H9 (cell line): ENCODE results near the gene REEP3. TPM values are rescaled to one million over a fixed set of nuclear protein-coding genes. Genes with fewer than 3 reads are reported as not detected.

Experiments
- DNase-seq: peaks from one replicate; pipeline ENCODE4 v3.0.0-alpha.2; 2017
- H2AFZ ChIP-seq: one replicate; pipeline ENCODE4 v1.6.1; 2013; ENCODE audit warnings: mild to moderate bottlenecking, low read length, control low read depth, moderate library complexity
- H2AK5ac ChIP-seq: 2 replicates; pipeline ENCODE4 v1.6.1; 2013; ENCODE audit warnings: low read length, control low read depth, mixed read lengths; ENCODE audit not compliant: insufficient read length
- H2BK120ac ChIP-seq: one replicate; pipeline ENCODE4 v1.6.1; 2013; ENCODE audit warnings: low read depth, mild to moderate bottlenecking, low read length, control low read depth, inconsistent platforms; ENCODE audit not compliant: poor library complexity, severe bottlenecking
- H2BK12ac ChIP-seq: 2 replicates; pipeline ENCODE4 v1.6.1; 2013; ENCODE audit warnings: low read length, control low read depth, mixed read lengths, low read depth; ENCODE audit not compliant: insufficient read length
- H2BK15ac ChIP-seq: 2 replicates; pipeline ENCODE4 v1.6.1; 2013; ENCODE audit warnings: low read depth, low read length, control low read depth
- H2BK20ac ChIP-seq: one replicate; pipeline ENCODE4 v1.6.1; 2013; ENCODE audit warnings: low read depth, mild to moderate bottlenecking, low read length, control low read depth, inconsistent platforms; ENCODE audit not compliant: poor library complexity, severe bottlenecking
- H2BK5ac ChIP-seq: 2 replicates; pipeline ENCODE4 v1.6.1; 2013; ENCODE audit warnings: low read length, control low read depth, mixed read lengths; ENCODE audit not compliant: insufficient read length
- H3K14ac ChIP-seq: 2 replicates; pipeline ENCODE4 v1.6.1; 2013; ENCODE audit warnings: low read length, control low read depth; ENCODE audit not compliant: insufficient read depth
- H3K18ac ChIP-seq: 2 replicates; pipeline ENCODE4 v1.6.1; 2013; ENCODE audit warnings: low read depth, mild to moderate bottlenecking, mixed read lengths, low read length, control low read depth; ENCODE audit not compliant: insufficient read length
- H3K23ac ChIP-seq: 2 replicates; pipeline ENCODE4 v1.6.1; 2013; ENCODE audit warnings: low read length, control low read depth, mixed read lengths, low read depth; ENCODE audit not compliant: insufficient read length
- H3K23me2 ChIP-seq: 2 replicates; pipeline ENCODE4 v1.6.1; 2013; ENCODE audit warnings: low read depth, mild to moderate bottlenecking, mixed read lengths, low read length, control low read depth; ENCODE audit not compliant: insufficient read length, poor library complexity, severe bottlenecking
- H3K27ac ChIP-seq: 2 replicates; pipeline ENCODE4 v1.5.1; 2013; ENCODE audit warnings: low read length, control low read depth, mixed read lengths, low read depth; ENCODE audit not compliant: insufficient read length
- H3K27me3 ChIP-seq: 2 replicates; pipeline ENCODE4 v1.6.1; 2013; ENCODE audit warnings: low read length, control low read depth, inconsistent platforms; ENCODE audit not compliant: insufficient read depth
- H3K4ac ChIP-seq: 2 replicates; pipeline ENCODE4 v1.6.1; 2013; ENCODE audit warnings: low read depth, mild to moderate bottlenecking, control low read depth, inconsistent platforms, low read length, moderate library complexity
- H3K4me1 ChIP-seq: 2 replicates; pipeline ENCODE4 v1.6.1; 2013; ENCODE audit warnings: low read length, control low read depth, inconsistent platforms; ENCODE audit not compliant: insufficient read depth
- H3K4me2 ChIP-seq: 2 replicates; pipeline ENCODE4 v1.6.1; 2013; ENCODE audit warnings: low read length, control low read depth, mixed read lengths; ENCODE audit not compliant: insufficient read length, insufficient read depth
- H3K56ac ChIP-seq: 2 replicates; pipeline ENCODE4 v1.6.1; 2013; ENCODE audit warnings: low read depth, mild to moderate bottlenecking, mixed read lengths, low read length, control low read depth; ENCODE audit not compliant: insufficient read length
- H3K79me1 ChIP-seq: 2 replicates; pipeline ENCODE4 v1.6.1; 2013; ENCODE audit warnings: low read depth, mild to moderate bottlenecking, moderate library complexity, low read length, control low read depth, inconsistent platforms; ENCODE audit not compliant: insufficient read depth, poor library complexity, severe bottlenecking
- H3K79me2 ChIP-seq: 2 replicates; pipeline ENCODE4 v1.6.1; 2013; ENCODE audit warnings: low read length, control low read depth, inconsistent platforms; ENCODE audit not compliant: insufficient read depth
- H3K9ac ChIP-seq: 2 replicates; pipeline ENCODE4 v1.6.1; 2013; ENCODE audit warnings: low read length, control low read depth, mixed read lengths; ENCODE audit not compliant: insufficient read length; ENCODE audit errors: extremely low read depth
- H3K9me3 ChIP-seq: one replicate; pipeline ENCODE4 v1.6.1; 2013; ENCODE audit warnings: low read depth, low read length, inconsistent platforms; ENCODE audit not compliant: control insufficient read depth
- H3T11ph ChIP-seq: one replicate; pipeline ENCODE4 v1.6.1; 2013; ENCODE audit warnings: mild to moderate bottlenecking, low read length, control low read depth, inconsistent platforms
- H4K20me1 ChIP-seq: one replicate; pipeline ENCODE4 v1.6.1; 2013; ENCODE audit not compliant: control insufficient read depth, insufficient read length, insufficient read depth
- H4K5ac ChIP-seq: 2 replicates; pipeline ENCODE4 v1.6.1; 2013; ENCODE audit warnings: low read depth, mild to moderate bottlenecking, mixed read lengths, low read length, control low read depth; ENCODE audit not compliant: insufficient read length
- H4K8ac ChIP-seq: replicated peaks from 2 replicates; pipeline ENCODE4 v1.6.1; 2013; ENCODE audit warnings: low read length, control low read depth, mixed read lengths, low read depth; ENCODE audit not compliant: insufficient read length
- H4K91ac ChIP-seq: 2 replicates; pipeline ENCODE4 v1.6.1; 2013; ENCODE audit warnings: low read depth, mild to moderate bottlenecking, moderate library complexity, mixed read lengths, low read length, control low read depth; ENCODE audit not compliant: insufficient read length
- H3K27ac Mint-ChIP-seq, 3 experiments: 2 replicates in 2 of 3; 3 replicates in 1 of 3; pipeline ENCODE4 v1.8.0; 2020 to 2021; ENCODE audit warnings: mixed read lengths in 3 of 3, mild to moderate bottlenecking in 1 of 3, moderate library complexity in 1 of 3
- H3K27me3 Mint-ChIP-seq: 2 replicates; pipeline ENCODE4 v1.8.0; 2021; ENCODE audit warnings: low read depth, mild to moderate bottlenecking, moderate library complexity, mixed read lengths
- H3K36me3 Mint-ChIP-seq, 3 experiments: 2 replicates in 2 of 3; 3 replicates in 1 of 3; pipeline ENCODE4 v1.8.0; 2020 to 2021; ENCODE audit warnings: low read depth in 3 of 3, mixed read lengths in 3 of 3; ENCODE audit not compliant: insufficient read depth in 1 of 3
- H3K4me1 Mint-ChIP-seq, 2 experiments: 2 replicates each; pipeline ENCODE4 v1.8.0; 2020; ENCODE audit warnings: mixed read lengths in 2 of 2
- H3K4me3 Mint-ChIP-seq, 2 experiments: 2 replicates in 1 of 2; 3 replicates in 1 of 2; pipeline ENCODE4 v1.8.0; 2020 to 2021; ENCODE audit warnings: mild to moderate bottlenecking in 2 of 2, mixed read lengths in 2 of 2, moderate library complexity in 1 of 2
- H3K9me3 Mint-ChIP-seq, 2 experiments: 2 replicates in 1 of 2; 3 replicates in 1 of 2; pipeline ENCODE4 v1.8.0; 2020; ENCODE audit warnings: mild to moderate bottlenecking in 2 of 2, mixed read lengths in 2 of 2, moderate library complexity in 1 of 2
- WGBS: extraction: QIAGEN DNeasy Blood & Tissue Kit; methylation state at CpG from one replicate; pipeline ENCODE4 v1.1.7; 2013; ENCODE audit warnings: missing lambda C conversion rate, low lambda C conversion rate, mixed read lengths; ENCODE audit not compliant: insufficient read length; ENCODE audit errors: extremely low coverage; 5-methylcytosine and 5-hydroxymethylcytosine counted together
- total RNA-seq: library from RNA; stranded (reverse); gene quantifications from 2 replicates; pipeline ENCODE4 v1.2.1, GENCODE V29; 2021
- TF ChIP-seq, protein P1 (sequence below): fragments of 200-600 bp; sonication (generic); conservative IDR thresholded peaks from 3 replicates; pipeline ENCODE4 v1.8.0; 2021; ENCODE audit warnings: antibody characterized with exemption, mild to moderate bottlenecking

The REEP3 gene
- total RNA-seq, 1 experiment from 2014 or later = 21.4 TPM

DNA sequence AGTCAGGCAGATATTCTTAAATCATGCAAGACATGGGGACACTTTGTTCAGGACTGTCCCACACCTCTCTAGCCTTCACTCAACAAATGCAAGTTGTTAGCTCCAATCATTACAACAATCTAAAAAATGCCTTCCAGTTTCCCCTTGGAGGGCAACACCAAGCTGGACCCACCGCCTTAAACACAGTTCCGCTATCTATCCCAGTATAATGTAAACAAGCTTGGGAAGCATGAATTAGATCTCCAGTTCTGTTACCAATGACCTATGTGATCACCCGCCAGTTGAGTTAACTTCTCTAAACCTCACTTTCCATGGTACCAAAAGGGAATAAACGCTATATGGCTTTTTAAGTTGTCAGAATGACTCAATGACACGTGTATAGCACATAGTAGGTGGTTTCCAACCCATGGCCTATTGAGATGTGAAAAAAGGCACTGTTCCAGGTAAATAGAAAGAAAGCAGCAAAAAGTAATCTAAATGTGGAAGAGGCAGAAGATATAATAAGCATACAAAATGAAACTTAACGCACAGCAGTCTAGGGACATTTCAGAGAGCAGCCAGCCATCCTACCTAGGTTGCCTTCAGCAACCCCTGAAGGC, 2.4 kb upstream of the REEP3 start:
- no peak overlapping the region for H3K14ac ChIP-seq
- H3K18ac ChIP-seq = no peak overlapping the region
- no peaks in the 10 kb centered on the region for H3K27me3 ChIP-seq
- H2BK15ac ChIP-seq = no peak overlapping the region
- no peak overlapping the region for H2AK5ac ChIP-seq
- H2BK5ac ChIP-seq = no peak overlapping the region
- H3K9me3 ChIP-seq = no peaks in the 10 kb centered on the region
- no peak overlapping the region for H3K9ac ChIP-seq
- no peak overlapping the region for H4K91ac ChIP-seq
- H4K20me1 ChIP-seq = no peaks in the 10 kb centered on the region
- peaks cover 36% of the 10 kb centered on the region; the same call in 1 of the 2 replicates for H3K79me2 ChIP-seq
- DNase-seq = no peak
- no peak overlapping the region for H2BK20ac ChIP-seq
- Mint-ChIP-seq H3K27ac (no peak overlapping the region; a peak in 1 of 7 replicates), H3K27me3 (no peaks in the 10 kb centered on the region; the same call in 1 of the 2 replicates), H3K4me1 (peaks cover 77 to 81% of the 10 kb centered on the region in 2 experiments), H3K9me3 (peaks cover 0 to 7% of the 10 kb centered on the region in 2 experiments; a peak in 2 of 5 replicates), H3K4me3 (no peak overlapping the region), H3K36me3 (peaks cover 0 to 5% (median 4%) of the 10 kb centered on the region in 3 experiments; a peak in 6 of 7 replicates)
- WGBS = no CpG with 5 or more reads among the region's 6 CpGs
- no peak overlapping the region for H3K23ac ChIP-seq
- peaks cover 5% of the 10 kb centered on the region for H3K79me1 ChIP-seq
- peaks cover 7% of the 10 kb centered on the region; the same call in 1 of the 2 replicates for H3K4me1 ChIP-seq
- H3T11ph ChIP-seq = no peak overlapping the region
- no peak overlapping the region for H3K56ac ChIP-seq
- no peak overlapping the region for H3K4ac ChIP-seq
- H2BK12ac ChIP-seq = no peak overlapping the region
- TF ChIP-seq, protein P1, sequence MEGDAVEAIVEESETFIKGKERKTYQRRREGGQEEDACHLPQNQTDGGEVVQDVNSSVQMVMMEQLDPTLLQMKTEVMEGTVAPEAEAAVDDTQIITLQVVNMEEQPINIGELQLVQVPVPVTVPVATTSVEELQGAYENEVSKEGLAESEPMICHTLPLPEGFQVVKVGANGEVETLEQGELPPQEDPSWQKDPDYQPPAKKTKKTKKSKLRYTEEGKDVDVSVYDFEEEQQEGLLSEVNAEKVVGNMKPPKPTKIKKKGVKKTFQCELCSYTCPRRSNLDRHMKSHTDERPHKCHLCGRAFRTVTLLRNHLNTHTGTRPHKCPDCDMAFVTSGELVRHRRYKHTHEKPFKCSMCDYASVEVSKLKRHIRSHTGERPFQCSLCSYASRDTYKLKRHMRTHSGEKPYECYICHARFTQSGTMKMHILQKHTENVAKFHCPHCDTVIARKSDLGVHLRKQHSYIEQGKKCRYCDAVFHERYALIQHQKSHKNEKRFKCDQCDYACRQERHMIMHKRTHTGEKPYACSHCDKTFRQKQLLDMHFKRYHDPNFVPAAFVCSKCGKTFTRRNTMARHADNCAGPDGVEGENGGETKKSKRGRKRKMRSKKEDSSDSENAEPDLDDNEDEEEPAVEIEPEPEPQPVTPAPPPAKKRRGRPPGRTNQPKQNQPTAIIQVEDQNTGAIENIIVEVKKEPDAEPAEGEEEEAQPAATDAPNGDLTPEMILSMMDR = no peak
- H4K5ac ChIP-seq = no peak overlapping the region
- H3K23me2 ChIP-seq = no peaks in the 10 kb centered on the region
- H2AFZ ChIP-seq = no peak overlapping the region
- no peak overlapping the region for H3K27ac ChIP-seq
- no peak overlapping the region for H3K4me2 ChIP-seq
- H2BK120ac ChIP-seq = no peak overlapping the region
- H4K8ac ChIP-seq = no peak overlapping the region
